Pancreas (tissue), 10 donors: ENCODE data around the gene CDK18. TPM values are rescaled to one million over a fixed set of nuclear protein-coding genes. Genes with fewer than 3 reads are reported as not detected.

Experiments
- ATAC-seq, 4 donors: fragments of 200-7000 bp; cut with Tn5 transposase; one replicate each; pipeline versions ENCODE4 v1.8.0 to v1.9.1; 2020; ENCODE audit warnings: mild to moderate bottlenecking in 4 of 4, moderate library complexity in 4 of 4
- DNase-seq, 6 donors: peaks; one replicate each; pipeline ENCODE4 v3.0.0-alpha.2; 2020
- FAIRE-seq: peaks from 2 replicates; lab custom pipeline; 2012; peaks lifted over from hg19 to GRCh38; lab: Jason Lieb, UNC
- H3K27ac ChIP-seq, 4 donors: fragments of 200-600 bp; sonication (generic); 1 replicate in 3 of 4; 2 replicates in 1 of 4; pipeline versions ENCODE4 v1.5.0 to v1.8.0; 2020
- H3K27me3 ChIP-seq, 4 donors: fragments of 200-600 bp; one replicate each; pipeline ENCODE4 v1.8.0; 2021
- H3K36me3 ChIP-seq, 3 donors: fragments of 200-600 bp; sonication (generic) in 1 of 3; one replicate each; pipeline versions ENCODE4 v1.5.0 to v1.8.0; 2020 to 2021
- H3K4me1 ChIP-seq, 3 donors: fragments of 200-600 bp; one replicate each; pipeline ENCODE4 v1.8.0; 2021
- H3K4me3 ChIP-seq, 4 donors: fragments of 200-600 bp; sonication (generic) in 2 of 4; one replicate each; pipeline versions ENCODE4 v1.5.0 to v1.8.0; 2020 to 2021
- H3K9me3 ChIP-seq, 4 donors: fragments of 200-600 bp; one replicate each; pipeline ENCODE4 v1.8.0; 2021
- WGBS, 2 donors: extraction: QIAGEN DNeasy Blood & Tissue Kit; methylation state at CpG; one replicate each; pipeline ENCODE4 v1.1.7; 2013; 5-methylcytosine and 5-hydroxymethylcytosine counted together
- intact Hi-C, 3 donors: fragments of 100-400 bp; cut with DNase I; formaldehyde crosslinking; loops; one replicate each; pipeline versions ENCODE4 v1.11.1 to v1.14.2; 2022
- polyA plus RNA-seq, 2 donors: library from polyadenylated mRNA; stranded (reverse); fragments of 200-250 nt; gene quantifications; one replicate each; pipeline ENCODE4 v1.2.3, GENCODE V29; 2013
- total RNA-seq, 6 donors: library from RNA; stranded (reverse); fragmentation: NEBNext Ultra II Directional in 4 of 6; extraction: Animal tissue kit (Norgen Biotek cat#: 25700) in 4 of 6; gene quantifications; one replicate each; pipeline versions ENCODE4 v1.2.1 to v1.2.4, GENCODE V29; 2021 to 2023
- TF ChIP-seq, protein P1 (sequence below), 4 donors: fragments of 200-600 bp; sonication (generic) in 3 of 4; IDR thresholded peaks; one replicate each; pipeline versions ENCODE4 v1.5.0 to v1.8.0; 2021; ENCODE audit warnings: antibody characterized with exemption in 4 of 4
- donor health status: healthy with polysubstance abuse.
- donor health status: DM: no; HTN: no; CAD: no; lungs with moderate emphysema.
- donor health status: DM: no; HTN: no; CAD: no.
- donor health status: control.
- donor health status: control.
- donor health status: Bipolar disorder and iron deficiency.
- donor health status: DM: yes; HTN: yes; CAD: no.
- donor health status: DM: no; HTN: no; CAD: no.
- donor health status: DM: no; HTN: no; CAD: no.
- donor health status: DM: yes; HTN: yes; CAD: no.

CDK18 gene
- total and polyA plus RNA-seq, 8 donors = 7.7 to 35.4 (median 14.3) TPM

DNA sequence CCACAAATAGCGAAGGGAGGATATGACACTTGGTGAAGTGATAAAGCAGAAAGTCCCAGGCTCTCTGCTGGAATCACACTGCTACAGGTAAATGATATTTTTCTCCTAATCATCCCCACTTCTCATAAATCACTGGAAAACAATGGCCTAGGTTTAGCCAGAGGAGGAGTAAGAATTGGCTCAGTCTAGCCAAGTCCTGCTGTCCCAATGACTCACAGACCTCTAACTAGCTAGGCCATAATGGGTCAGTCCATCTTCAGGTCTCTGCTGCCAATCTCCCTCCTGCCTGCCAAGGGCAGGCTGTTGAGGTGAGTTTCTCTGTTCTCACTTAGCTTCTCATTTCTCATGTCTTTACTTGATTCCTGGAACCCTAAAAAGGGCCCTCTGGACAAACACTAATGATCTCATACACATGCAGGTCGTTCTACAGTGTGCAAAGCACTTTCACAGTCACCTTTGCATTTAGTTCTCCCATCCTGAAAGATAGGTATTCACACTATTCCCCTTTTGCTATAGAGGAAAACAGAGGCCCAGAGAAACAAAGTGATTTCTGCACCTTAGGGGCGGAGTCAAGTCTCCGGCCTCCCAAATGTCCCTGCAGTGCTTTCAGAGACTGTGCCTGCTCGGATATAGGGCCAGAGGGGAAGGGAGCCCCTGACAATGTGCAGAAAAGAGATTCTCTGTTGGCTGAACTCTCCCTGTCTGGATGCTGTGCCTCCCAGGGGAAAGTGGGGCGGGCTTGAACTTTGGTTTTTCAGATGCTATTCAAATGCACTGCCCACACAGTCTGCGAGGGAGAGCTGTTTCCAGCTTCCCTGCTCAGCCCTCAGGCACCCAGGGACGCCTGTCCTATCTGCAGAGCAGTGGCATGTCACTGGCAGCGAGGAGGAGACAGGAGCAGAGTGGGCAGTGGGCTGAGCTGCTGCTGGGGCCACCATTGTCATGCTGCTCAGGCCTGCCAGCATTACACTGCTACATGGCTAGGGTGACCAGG is 3.9 kb upstream of the CDK18 start:
- TF ChIP-seq, protein P1, sequence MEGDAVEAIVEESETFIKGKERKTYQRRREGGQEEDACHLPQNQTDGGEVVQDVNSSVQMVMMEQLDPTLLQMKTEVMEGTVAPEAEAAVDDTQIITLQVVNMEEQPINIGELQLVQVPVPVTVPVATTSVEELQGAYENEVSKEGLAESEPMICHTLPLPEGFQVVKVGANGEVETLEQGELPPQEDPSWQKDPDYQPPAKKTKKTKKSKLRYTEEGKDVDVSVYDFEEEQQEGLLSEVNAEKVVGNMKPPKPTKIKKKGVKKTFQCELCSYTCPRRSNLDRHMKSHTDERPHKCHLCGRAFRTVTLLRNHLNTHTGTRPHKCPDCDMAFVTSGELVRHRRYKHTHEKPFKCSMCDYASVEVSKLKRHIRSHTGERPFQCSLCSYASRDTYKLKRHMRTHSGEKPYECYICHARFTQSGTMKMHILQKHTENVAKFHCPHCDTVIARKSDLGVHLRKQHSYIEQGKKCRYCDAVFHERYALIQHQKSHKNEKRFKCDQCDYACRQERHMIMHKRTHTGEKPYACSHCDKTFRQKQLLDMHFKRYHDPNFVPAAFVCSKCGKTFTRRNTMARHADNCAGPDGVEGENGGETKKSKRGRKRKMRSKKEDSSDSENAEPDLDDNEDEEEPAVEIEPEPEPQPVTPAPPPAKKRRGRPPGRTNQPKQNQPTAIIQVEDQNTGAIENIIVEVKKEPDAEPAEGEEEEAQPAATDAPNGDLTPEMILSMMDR (IDR thresholded peaks at IDR 0.05) = no peak
- no peaks in the 10 kb centered on the region for H3K4me1 ChIP-seq
- DNase-seq (no peak), ATAC-seq (no peak), FAIRE-seq (no peak)
- H3K27ac ChIP-seq = no peak overlapping the region
- no peaks in the 10 kb centered on the region for H3K9me3 ChIP-seq
- 70 to 73% methylated on average over 9 of the region's 9 CpGs for whole genome bisulfite sequencing, 2 donors
- H3K36me3 ChIP-seq = no peaks in the 10 kb centered on the region
- intact Hi-C loops = no loop called here
- no peaks in the 10 kb centered on the region for H3K27me3 ChIP-seq
- no peak overlapping the region for H3K4me3 ChIP-seq

DNA sequence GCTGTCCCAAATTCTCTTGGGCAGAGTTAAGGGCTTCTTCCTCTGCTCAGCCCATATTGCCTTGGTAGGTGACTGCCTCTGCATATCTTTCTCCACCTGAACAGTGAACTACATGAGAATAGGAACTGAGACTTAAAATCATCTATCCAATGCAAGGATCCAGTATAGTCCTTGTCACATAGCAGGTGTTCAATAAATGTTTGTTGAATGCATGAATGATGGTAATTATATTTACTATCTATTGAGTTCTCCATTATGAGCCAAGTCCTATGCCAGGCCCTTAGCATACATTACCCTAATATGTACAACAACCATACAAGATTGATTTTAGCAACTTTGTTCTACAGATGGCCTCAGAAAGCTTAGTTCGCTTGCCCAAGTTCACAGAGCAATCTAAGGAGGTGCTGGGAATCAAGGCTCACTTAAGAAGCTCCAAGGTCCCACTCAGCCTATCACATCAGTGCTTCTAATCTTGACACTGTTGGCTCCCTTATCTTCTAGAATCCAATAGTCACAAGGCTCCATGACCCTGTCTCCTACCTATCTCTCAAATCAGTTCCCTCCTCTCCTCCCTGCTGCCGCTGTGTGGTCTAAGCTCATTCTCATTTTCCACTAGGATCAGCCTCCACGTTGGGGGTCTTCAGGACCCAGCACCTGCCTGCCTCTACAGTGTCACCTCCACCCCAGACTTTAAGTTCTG is 2.2 kb upstream of the CDK18 start:
- Histone ChIP-seq H3K36me3 (no peaks in the 10 kb centered on the region), H3K27me3 (no peaks in the 10 kb centered on the region), H3K27ac (no peak overlapping the region), H3K9me3 (no peaks in the 10 kb centered on the region), H3K4me3 (no peak overlapping the region), H3K4me1 (peaks cover 0 to 3% (median 0%) of the 10 kb centered on the region in 3 donors)
- TF ChIP-seq, protein P1 (IDR thresholded peaks at IDR 0.05) = no peak
- DNase-seq (no peak), FAIRE-seq (no peak), ATAC-seq (no peak)
- WGBS, 2 donors = 75 to 80% methylated on average over 3 of the region's 3 CpGs
- intact Hi-C loops = no loop called here

DNA sequence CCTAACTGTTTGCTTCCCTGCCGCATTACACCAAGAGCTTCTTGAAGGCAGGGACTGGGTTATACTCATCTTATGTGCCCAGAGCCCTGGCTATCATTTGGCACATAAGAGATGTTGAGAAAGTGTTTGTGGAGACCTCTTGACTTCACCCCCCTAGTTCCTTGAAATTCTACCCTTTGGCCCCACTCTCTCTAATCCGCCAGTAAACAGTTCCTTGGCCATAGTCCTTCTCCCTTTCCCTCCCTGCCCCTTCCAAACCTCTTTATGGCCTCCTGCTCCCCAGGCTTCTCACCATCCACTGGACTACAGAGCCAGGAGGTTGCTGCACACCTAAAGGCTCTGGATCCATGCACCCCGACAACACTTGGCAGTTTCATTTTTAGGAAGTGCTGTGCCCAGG is 1.5 kb upstream of the CDK18 start:
- peak in 1 of 6 donors; percentile 1 for DNase-seq
- FAIRE-seq = no peak
- Histone ChIP-seq H3K27ac (no peak overlapping the region), H3K36me3 (no peaks in the 10 kb centered on the region), H3K27me3 (no peaks in the 10 kb centered on the region), H3K4me1 (peaks cover 0 to 3% (median 0%) of the 10 kb centered on the region in 3 donors), H3K9me3 (no peaks in the 10 kb centered on the region), H3K4me3 (no peak overlapping the region)
- 68% methylated on average over 3 of the region's 3 CpGs for WGBS, 2 donors
- ATAC-seq = no peak
- TF ChIP-seq, protein P1 (IDR thresholded peaks at IDR 0.05) = no peak
- intact Hi-C loops = no loop called here

DNA sequence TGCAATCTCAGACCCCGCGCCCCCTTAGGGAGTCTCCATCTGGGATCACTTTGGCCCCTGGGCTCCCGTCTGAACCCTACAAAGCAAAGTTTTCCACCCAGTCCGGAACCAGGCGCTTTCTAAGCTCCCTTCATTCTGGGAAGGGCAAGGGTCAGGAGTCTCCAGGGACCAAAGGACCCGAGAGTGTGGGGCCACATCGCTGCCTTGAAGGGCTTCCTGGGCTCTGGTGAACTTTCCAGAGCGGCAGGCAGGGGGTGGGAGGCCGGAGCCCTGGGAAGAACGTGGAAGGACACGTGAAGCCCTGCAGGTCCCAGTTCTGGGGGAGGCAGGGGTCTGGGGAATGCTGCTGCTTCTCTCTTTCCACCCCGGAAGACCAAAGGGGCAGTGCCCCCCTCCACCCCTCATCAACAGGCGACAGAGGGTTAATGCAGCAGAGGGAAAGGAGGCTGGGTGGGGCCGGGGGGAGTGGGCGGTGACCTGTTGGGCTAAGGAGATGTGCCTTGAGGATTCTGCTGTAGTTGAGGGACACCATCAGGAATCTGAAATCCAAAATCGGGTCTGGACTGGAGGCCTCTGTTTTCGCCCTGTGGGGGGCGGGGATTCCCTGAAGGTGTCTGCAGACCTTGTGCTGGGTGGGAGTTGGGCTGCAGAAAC is 734 bp downstream of the CDK18 start:
- 4 to 7% methylated on average over 18 of the region's 18 CpGs for WGBS, 2 donors
- DNase-seq (peak in 1 of 6 donors; percentile 21), FAIRE-seq (no peak), ATAC-seq (peak; percentile 9 to 35 (median 22))
- TF ChIP-seq, protein P1 (IDR thresholded peaks at IDR 0.05) = no peak
- H3K9me3 ChIP-seq = no peaks in the 10 kb centered on the region
- H3K27me3 ChIP-seq = no peaks in the 10 kb centered on the region
- H3K4me3 ChIP-seq = peak overlapping the region; percentile 44 to 74 (median 61)
- intact Hi-C loops = no loop called here
- H3K27ac ChIP-seq = peak overlapping the region in 3 of 4 donors; percentile 31 to 70 (median 70)
- no peaks in the 10 kb centered on the region for H3K36me3 ChIP-seq
- H3K4me1 ChIP-seq = peaks cover 0 to 3% (median 0%) of the 10 kb centered on the region in 3 donors
